H1 (cell line): ENCODE results near the gene SUPT4H1. TPM values are rescaled to one million over a fixed set of nuclear protein-coding genes. Genes with fewer than 3 reads are reported as not detected.

Source experiments
- CTCF ChIA-PET: fragments of 300-600 bp; sonication (Branson Sonifier 250); formaldehyde crosslinking; loops from one replicate; lab custom pipeline; 2021; ENCODE audit not compliant: partially characterized antibody; lab: Charles Lee
- POLR2A ChIA-PET: fragments of 300-600 bp; sonication (Branson Sonifier 250); formaldehyde crosslinking; loops from one replicate; lab custom pipeline; 2021; ENCODE audit warnings: inconsistent platforms; ENCODE audit not compliant: partially characterized antibody; lab: Charles Lee
- DNase-seq, 2 experiments: peaks; one replicate each; pipeline versions ENCODE4 v3.0.0 to v3.0.0-alpha.2; 2010 to 2022; ENCODE audit warnings: low spot score in 2 of 2, low read depth in 1 of 2, mixed read lengths in 1 of 2
- FAIRE-seq: peaks from 2 replicates; lab custom pipeline; 2011; peaks lifted over from hg19 to GRCh38; lab: Jason Lieb, UNC
- H2AFZ ChIP-seq: 2 replicates; pipeline ENCODE4 v1.8.1; 2012; ENCODE audit warnings: low read length, inconsistent platforms
- H2AK5ac ChIP-seq: 2 replicates; pipeline ENCODE4 v1.6.1; 2013; ENCODE audit warnings: low read depth, low read length
- H2BK120ac ChIP-seq: replicated peaks from 2 replicates; pipeline ENCODE3; 2013; ENCODE audit warnings: low read depth, low read length, inconsistent platforms
- H2BK12ac ChIP-seq: 2 replicates; pipeline ENCODE4 v1.6.1; 2013; ENCODE audit warnings: low read depth, low read length
- H2BK15ac ChIP-seq: 2 replicates; pipeline ENCODE4 v1.6.1; 2013; ENCODE audit warnings: low read length
- H2BK20ac ChIP-seq: 2 replicates; pipeline ENCODE4 v1.6.1; 2013; ENCODE audit warnings: low read length
- H2BK5ac ChIP-seq: 2 replicates; pipeline ENCODE4 v1.6.1; 2013; ENCODE audit warnings: low read depth, low read length
- H3K14ac ChIP-seq: 2 replicates; pipeline ENCODE4 v1.6.1; 2013; ENCODE audit warnings: inconsistent platforms; ENCODE audit not compliant: insufficient read length
- H3K18ac ChIP-seq: 2 replicates; pipeline ENCODE4 v1.6.1; 2013; ENCODE audit warnings: low read length; ENCODE audit errors: extremely low read depth
- H3K23ac ChIP-seq: 2 replicates; pipeline ENCODE4 v1.6.1; 2013; ENCODE audit warnings: inconsistent platforms; ENCODE audit not compliant: insufficient read length
- H3K23me2 ChIP-seq: 2 replicates; pipeline ENCODE4 v1.6.1; 2013; ENCODE audit warnings: low read depth, low read length
- H3K27ac ChIP-seq: 2 replicates; pipeline ENCODE4 v1.6.1; 2011; ENCODE audit warnings: low read depth, low read length, inconsistent platforms
- H3K27me3 ChIP-seq, 4 experiments: replicated peaks in 1 of 4; 1 replicate in 1 of 4; 2 replicates in 3 of 4; pipeline versions ENCODE4 v1.6.1 to v1.8.1; 2011 to 2013; ENCODE audit warnings: low read length in 3 of 4, mild to moderate bottlenecking in 3 of 4, inconsistent platforms in 2 of 4, mixed read lengths in 2 of 4, moderate library complexity in 1 of 4; ENCODE audit not compliant: control insufficient read depth in 3 of 4, insufficient read depth in 3 of 4; ENCODE audit errors: extremely low read depth in 1 of 4
- H3K36me3 ChIP-seq, 4 experiments: 2 replicates each; pipeline versions ENCODE4 v1.6.1 to v1.8.1; 2011 to 2013; ENCODE audit warnings: mild to moderate bottlenecking in 4 of 4, low read length in 3 of 4, moderate library complexity in 2 of 4, control low read depth in 1 of 4, inconsistent platforms in 1 of 4; ENCODE audit not compliant: insufficient read depth in 4 of 4, control insufficient read depth in 2 of 4
- H3K4ac ChIP-seq: replicated peaks from 2 replicates; pipeline ENCODE3; 2013; ENCODE audit warnings: low read length, low read depth, mixed read lengths, inconsistent platforms; ENCODE audit not compliant: insufficient read length
- H3K4me1 ChIP-seq, 4 experiments: replicated peaks in 1 of 4; 1 replicate in 1 of 4; 2 replicates in 3 of 4; pipeline versions ENCODE4 v1.6.1 to v1.8.1; 2011 to 2013; ENCODE audit warnings: low read length in 3 of 4, inconsistent platforms in 2 of 4, mixed read lengths in 1 of 4; ENCODE audit not compliant: insufficient read depth in 4 of 4, control insufficient read depth in 3 of 4
- H3K4me2 ChIP-seq, 2 experiments: 2 replicates each; pipeline versions ENCODE4 v1.6.1 to v1.8.1; 2011 to 2013; ENCODE audit warnings: low read depth in 2 of 2, low read length in 2 of 2, control low read depth in 1 of 2, inconsistent platforms in 1 of 2, mild to moderate bottlenecking in 1 of 2; ENCODE audit not compliant: insufficient read depth in 1 of 2
- H3K4me3 ChIP-seq, 4 experiments: fragments of 200-600, 300-600 bp in 1 of 4; sonication (generic), shearing (Covaris generic), sonication (Bioruptor Twin) in 1 of 4; 2 replicates each; pipeline versions ENCODE4 v1.5.1 to v1.8.1; 2011 to 2016; ENCODE audit warnings: low read length in 4 of 4, low read depth in 3 of 4, control low read depth in 2 of 4, inconsistent platforms in 2 of 4, mild to moderate bottlenecking in 2 of 4, mixed read lengths in 1 of 4, moderate library complexity in 1 of 4; ENCODE audit not compliant: insufficient read depth in 2 of 4; ENCODE audit errors: extremely low read depth in 1 of 4
- H3K56ac ChIP-seq: replicated peaks from 2 replicates; pipeline ENCODE3; 2013; ENCODE audit warnings: low read depth, mild to moderate bottlenecking, mixed read lengths, low read length, inconsistent platforms; ENCODE audit not compliant: insufficient read length
- H3K79me1 ChIP-seq: 2 replicates; pipeline ENCODE4 v1.6.1; 2013; ENCODE audit warnings: low read depth, low read length, control low read depth
- H3K79me2 ChIP-seq, 2 experiments: 2 replicates each; pipeline versions ENCODE4 v1.6.1 to v1.8.1; 2012 to 2013; ENCODE audit warnings: low read length in 2 of 2, mild to moderate bottlenecking in 2 of 2, inconsistent platforms in 1 of 2; ENCODE audit not compliant: insufficient read depth in 2 of 2, control insufficient read depth in 1 of 2
- H3K9ac ChIP-seq, 4 experiments: replicated peaks in 1 of 4; 1 replicate in 1 of 4; 2 replicates in 3 of 4; pipeline versions ENCODE4 v1.6.1 to v1.8.1; 2011 to 2013; ENCODE audit warnings: low read depth in 3 of 4, low read length in 3 of 4, control low read depth in 2 of 4, mild to moderate bottlenecking in 2 of 4, moderate library complexity in 2 of 4, inconsistent platforms in 1 of 4; ENCODE audit errors: extremely low read depth in 1 of 4
- H3K9me3 ChIP-seq, 2 experiments: 2 replicates each; pipeline versions ENCODE4 v1.6.1 to v1.8.1; 2012 to 2013; ENCODE audit warnings: mild to moderate bottlenecking in 2 of 2, moderate library complexity in 2 of 2, control low read depth in 1 of 2, inconsistent platforms in 1 of 2, low read depth in 1 of 2, low read length in 1 of 2, mixed read lengths in 1 of 2; ENCODE audit not compliant: insufficient read depth in 2 of 2
- H4K20me1 ChIP-seq, 2 experiments: replicated peaks in 1 of 2; 2 replicates each; pipeline versions ENCODE3 to v1.8.1; 2011 to 2013; ENCODE audit warnings: inconsistent platforms in 2 of 2, low read length in 2 of 2, mild to moderate bottlenecking in 1 of 2; ENCODE audit not compliant: insufficient read depth in 2 of 2, control insufficient read depth in 1 of 2
- H4K5ac ChIP-seq: 2 replicates; pipeline ENCODE4 v1.6.1; 2013; ENCODE audit warnings: low read length, low read depth, mixed read lengths, inconsistent platforms; ENCODE audit not compliant: insufficient read length
- H4K8ac ChIP-seq: 2 replicates; pipeline ENCODE4 v1.8.0; 2013; ENCODE audit warnings: mild to moderate bottlenecking, moderate library complexity, low read length, inconsistent platforms; ENCODE audit not compliant: insufficient read depth; ENCODE audit errors: extremely low read depth
- H4K91ac ChIP-seq: replicated peaks from 2 replicates; pipeline ENCODE3; 2013; ENCODE audit warnings: low read length, mixed read lengths, inconsistent platforms; ENCODE audit not compliant: insufficient read length
- BACH1 ChIP-seq: IDR thresholded peaks from 2 replicates; pipeline ENCODE4 v1.6.1; 2012; ENCODE audit warnings: low read length, improper control_type of control experiment
- BRCA1 ChIP-seq: IDR thresholded peaks from 2 replicates; pipeline ENCODE4 v1.6.1; 2012; ENCODE audit warnings: low read depth, low read length, improper control_type of control experiment
- CBX8 ChIP-seq: fragments of 300-800, 300-1000 bp; sonication (generic); IDR thresholded peaks from 2 replicates; pipeline ENCODE4 v1.7.1; 2016; ENCODE audit warnings: low read depth, low read length, borderline replicate concordance
- CHD1 ChIP-seq: IDR thresholded peaks from 2 replicates; pipeline ENCODE4 v1.6.1; 2012; ENCODE audit warnings: low read depth, low read length, improper control_type of control experiment
- EZH2 ChIP-seq: fragments of 200-600 bp; sonication (generic); IDR thresholded peaks from 2 replicates; pipeline ENCODE4 v1.7.1; 2012; ENCODE audit warnings: low read depth, mild to moderate bottlenecking, moderate library complexity, low read length, inconsistent platforms; ENCODE audit not compliant: severe bottlenecking
- GABPA ChIP-seq: IDR thresholded peaks from 2 replicates; pipeline ENCODE4 v1.6.1; 2011; ENCODE audit warnings: mild to moderate bottlenecking, low read length, moderate library complexity, borderline replicate concordance; ENCODE audit not compliant: insufficient read depth
- JUND ChIP-seq: IDR thresholded peaks from 2 replicates; pipeline ENCODE4 v1.6.1; 2011; ENCODE audit warnings: mild to moderate bottlenecking, improper control_type of control experiment, low read length
- PHF8 ChIP-seq: fragments of 200-600 bp; sonication (generic); conservative IDR thresholded peaks from 2 replicates; pipeline ENCODE4 v1.7.1; 2012; ENCODE audit warnings: low read depth, mild to moderate bottlenecking, inconsistent platforms, low read length, moderate library complexity
- POU5F1 ChIP-seq: IDR thresholded peaks from 2 replicates; pipeline ENCODE4 v1.6.1; 2011; ENCODE audit warnings: low read depth, mild to moderate bottlenecking, low read length, moderate library complexity
- RAD21 ChIP-seq, 2 experiments: IDR thresholded peaks in 1 of 2; conservative IDR thresholded peaks in 1 of 2; 2 replicates each; pipeline ENCODE4 v1.6.1; 2011; ENCODE audit warnings: low read depth in 2 of 2, low read length in 2 of 2, improper control_type of control experiment in 1 of 2, inconsistent platforms in 1 of 2, mild to moderate bottlenecking in 1 of 2, moderate library complexity in 1 of 2
- SIX5 ChIP-seq: IDR thresholded peaks from 2 replicates; pipeline ENCODE4 v1.6.1; 2011; ENCODE audit warnings: mild to moderate bottlenecking, low read depth, low read length
- TBP ChIP-seq: IDR thresholded peaks from 2 replicates; pipeline ENCODE4 v1.6.1; 2011; ENCODE audit warnings: low read depth, low read length, improper control_type of control experiment
- TEAD4 ChIP-seq: IDR thresholded peaks from 2 replicates; pipeline ENCODE4 v1.6.1; 2012; ENCODE audit warnings: low read depth, low read length, inconsistent platforms, mixed read lengths
- WGBS, 2 experiments: shearing (Covaris generic) in 1 of 2; methylation state at CpG; one replicate each; pipeline versions ENCODE4 v1.1.6 to v1.1.7; 2013 to 2015; ENCODE audit warnings: low lambda C conversion rate in 2 of 2, mixed read lengths in 2 of 2, inconsistent platforms in 1 of 2, low coverage in 1 of 2, missing lambda C conversion rate in 1 of 2; ENCODE audit not compliant: insufficient replicate concordance in 2 of 2, insufficient coverage in 1 of 2, insufficient read length in 1 of 2; ENCODE audit errors: extremely low coverage in 1 of 2, missing lambda C conversion rate in 1 of 2; 5-methylcytosine and 5-hydroxymethylcytosine counted together
- polyA plus RNA-seq, 7 experiments: library from polyadenylated mRNA; depleted of rRNA in 3 of 7; stranded (reverse) in 5 of 7; unstranded in 2 of 7; fragments of >200 nt in 5 of 7; fragments of 200-250 nt in 2 of 7; gene quantifications; 1 replicate in 5 of 7; 2 replicates in 1 of 7; 4 replicates in 1 of 7; pipeline versions ENCODE4 v1.2.1 to v1.2.3, GENCODE V29; 2011 to 2013; ENCODE audit warnings: missing spikeins in 2 of 7, mixed read lengths in 2 of 7
- total RNA-seq: library from RNA; stranded (reverse); fragmentation: NEBNext Ultra II Directional; extraction: Animal tissue kit (Norgen Biotek cat#: 25700); gene quantifications from 2 replicates; pipeline ENCODE4 v1.2.1, GENCODE V29; 2021

SUPT4H1 gene
- total and polyA plus RNA-seq, 2 of the 8 experiments (the other 6 are each of a cell fraction or from before 2014, with no cell fraction given) = 112 to 143 TPM

DNA sequence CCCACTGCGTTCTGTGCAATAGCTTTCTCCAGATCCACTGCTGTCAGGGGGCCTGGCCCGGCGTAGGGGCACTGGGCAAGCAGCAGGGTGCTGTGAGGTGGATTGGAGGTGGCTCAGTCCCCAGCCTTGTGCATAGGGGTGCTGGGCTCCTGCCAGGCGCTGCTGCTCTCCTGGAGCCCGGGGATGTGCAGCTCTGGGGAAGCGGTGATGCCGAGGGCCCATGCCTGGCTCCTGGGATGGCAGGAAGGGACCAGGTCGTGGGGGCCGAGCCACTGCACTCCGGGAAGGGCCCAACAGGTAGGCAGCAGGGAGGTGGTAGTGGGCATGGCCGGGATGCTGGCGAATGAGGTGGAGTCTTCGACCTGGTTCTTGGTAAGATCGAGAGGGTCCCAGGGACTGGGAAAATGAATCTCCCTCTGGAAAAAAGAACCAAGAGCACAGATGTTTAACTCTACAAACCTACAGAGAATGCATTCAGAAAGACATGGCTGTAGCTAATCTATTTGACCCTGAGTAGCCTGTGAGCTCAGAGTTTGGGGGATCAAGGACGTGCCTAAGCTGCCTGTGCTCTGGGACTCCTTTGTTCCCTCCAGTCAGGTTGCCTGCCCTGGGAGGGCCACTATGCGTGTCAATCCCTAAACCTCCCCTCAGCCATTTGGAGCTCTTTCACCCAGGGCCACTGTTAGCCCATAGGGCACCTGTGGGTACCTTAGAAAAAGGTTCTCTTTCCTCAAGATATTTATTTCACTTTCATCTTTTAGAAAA is 6.6 kb upstream of the SUPT4H1 start:
- Histone ChIP-seq H2BK15ac (no peak overlapping the region), H2BK5ac (no peak overlapping the region), H3K23me2 (no peaks in the 10 kb centered on the region), H4K91ac (no peak overlapping the region), H4K8ac (no peak overlapping the region), H4K5ac (no peak overlapping the region), H3K4me3 (no peak overlapping the region), H3K36me3 (no peaks in the 10 kb centered on the region), H3K23ac (no peak overlapping the region), H2AFZ (no peak overlapping the region), H3K4ac (no peak overlapping the region), H3K4me2 (no peak overlapping the region), H4K20me1 (no peaks in the 10 kb centered on the region), H3K56ac (no peak overlapping the region), H3K4me1 (no peaks in the 10 kb centered on the region), H3K27ac (no peak overlapping the region), H2BK12ac (no peak overlapping the region), H3K79me2 (no peaks in the 10 kb centered on the region), H3K79me1 (no peaks in the 10 kb centered on the region), H2AK5ac (no peak overlapping the region), H3K9ac (no peak overlapping the region), H3K9me3 (no peaks in the 10 kb centered on the region), H2BK120ac (no peak overlapping the region), H2BK20ac (no peak overlapping the region), H3K27me3 (no peaks in the 10 kb centered on the region), H3K18ac (no peak overlapping the region), H3K14ac (no peak overlapping the region)
- FAIRE-seq (no peak), DNase-seq (no peak)
- WGBS, 2 experiments = 91% methylated on average over 16 of the region's 16 CpGs; no CpG with 5 or more reads in 1 of the 2 experiments
- POLR2A ChIA-PET = interaction anchor here (0.7 to 1.2 kb wide), 2 partner anchors 18 to 20 kb away, joined by 3 to 4 read pairs; no protein-coding TSS in a partner anchor
- CTCF ChIA-PET = interaction anchor here (0.7 to 6.0 kb wide), 5 partner anchors 13 to 54 kb away, joined by 3 to 23 read pairs (median 4); no protein-coding TSS in a partner anchor
- TF ChIP-seq PHF8 (no peak), EZH2 (no peak), TBP (no peak), RAD21 (IDR thresholded peaks at IDR 0.05 in 1 of 2, conservative IDR thresholded peaks at IDR 0.05 in 1 of 2; ENCODE audit: low read depth in 2 of 2, low read length in 2 of 2) (no peak), SIX5 (no peak), CBX8 (no peak), BRCA1 (no peak), POU5F1 (no peak), BACH1 (no peak), GABPA (no peak), TEAD4 (no peak), CHD1 (no peak), JUND (no peak)
